NCI-H2107 (cell line): Measurements from ENCODE around the gene SELENOO.

Experiments
- DNase-seq: peaks from one replicate; lab custom pipeline; 2025; lab: John Stamatoyannopoulos, UW

The SELENOO gene

GRCh38 chr22:50236731-50237409, 36.1 kb downstream of the SELENOO start:
- no peak for DNase-seq

GRCh38 chr22:50238755-50239154, 37.9 kb downstream of the SELENOO start:
- DNase-seq, result no peak

GRCh38 chr22:50242406-50242949, 41.7 kb downstream of the SELENOO start:
- no peak for DNase-seq

- DNase-seq, result no peak
Measured at GRCh38 chr22:50243685-50244419, 43.0 kb downstream of the SELENOO start.

- peak; percentile 68 for DNase-seq
Measured at GRCh38 chr22:50244420-50245213, 43.8 kb downstream of the SELENOO start, which contains the start of gene TUBGCP6. TSS of gene TUBGCP6 (minus strand) at chr22:50245023. CDS start at chr22:50244459, 564 bp downstream.

GRCh38 chr22:50245214-50246072, 44.6 kb downstream of the SELENOO start:
- no peak for DNase-seq

GRCh38 chr22:50246242-50247175, 45.7 kb downstream of the SELENOO start:
- no peak for DNase-seq

- peak; percentile 25 for DNase-seq
Measured at GRCh38 chr22:50247748-50248147, 46.9 kb downstream of the SELENOO start.

- no peak for DNase-seq
Measured at GRCh38 chr22:50248196-50249081, 47.6 kb downstream of the SELENOO start.

GRCh38 chr22:50249341-50250248, 48.8 kb downstream of the SELENOO start:
- no peak for DNase-seq

- DNase-seq, result no peak
Measured at GRCh38 chr22:50250249-50250554, 49.4 kb downstream of the SELENOO start.

- DNase-seq, result peak; percentile 55
Measured at GRCh38 chr22:50250555-50251476, 50.0 kb downstream of the SELENOO start, which contains the start of gene HDAC10. TSS of gene HDAC10 (minus strand) at chr22:50251265. CDS start at chr22:50251032, 233 bp downstream.

GRCh38 chr22:50251477-50252081, 50.8 kb downstream of the SELENOO start:
- no peak for DNase-seq

GRCh38 chr22:50252082-50253045, 51.6 kb downstream of the SELENOO start:
- no peak for DNase-seq
